ENCODE results near the gene PSENEN. TPM values are rescaled to one million over a fixed set of nuclear protein-coding genes. Genes with fewer than 3 reads are reported as not detected.

PSENEN gene
- total RNA-seq, 1 experiment from 2014 or later, result 42.9 TPM

DNA sequence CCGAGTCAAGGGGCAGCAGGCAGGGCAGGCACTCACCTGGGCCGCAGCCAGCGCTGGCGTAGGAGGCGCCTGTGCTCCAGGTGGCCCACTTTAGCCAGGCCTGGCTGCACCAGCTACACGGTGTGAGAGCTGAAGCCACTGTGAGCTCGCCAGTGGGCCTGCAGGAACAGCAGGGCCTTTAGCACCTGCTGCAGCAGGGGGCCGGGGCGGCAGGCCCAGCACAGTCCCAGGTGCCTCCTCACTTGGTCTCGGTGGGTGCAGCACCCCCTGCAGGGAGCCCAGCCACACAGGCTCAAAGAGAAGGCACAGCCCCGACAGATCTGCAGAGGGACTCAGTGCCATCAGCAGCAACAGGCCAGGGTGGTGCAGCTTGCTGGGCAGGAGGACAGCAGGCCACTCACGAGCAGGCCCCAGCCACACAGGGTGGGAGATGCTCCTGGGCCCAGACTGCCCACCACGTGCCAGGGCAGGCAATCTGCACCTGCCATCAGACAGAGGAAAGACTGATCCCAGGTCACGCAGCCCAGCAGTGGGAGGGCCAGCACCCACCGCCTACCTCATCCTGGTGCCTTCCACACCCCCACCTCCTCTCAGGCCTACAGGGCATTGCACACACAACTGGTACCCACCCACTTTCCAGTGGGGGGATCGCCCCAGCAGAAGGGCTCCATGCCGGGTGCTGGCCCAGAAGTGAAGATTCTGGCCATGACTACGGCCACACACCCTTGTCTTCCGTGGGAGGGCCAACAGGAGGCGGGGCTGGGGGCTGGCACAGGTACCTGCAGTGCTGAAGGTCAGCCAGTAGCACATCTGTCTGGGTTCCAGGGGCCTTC lies 45.7 kb downstream of the PSENEN start:
- POLR2A ChIA-PET (ENCODE audit: unreplicated experiment), result no interaction called here
- H3K4me2 ChIP-seq (ENCODE audit: low read length), result no peak overlapping the region
- no peaks in the 10 kb centered on the region for H3F3A ChIP-seq (ENCODE audit: low read length, unreplicated experiment)
- BruUV-seq (replicated peaks), result no TSS peak
- no peaks in the 10 kb centered on the region for H3K79me2 ChIP-seq (ENCODE audit: low read length)
- ATAC-seq (no peak), DNase-seq (no peak)
- CTCF ChIA-PET, result no interaction called here
- H3K36me3 ChIP-seq (ENCODE audit: low read depth, low read length), result no peaks in the 10 kb centered on the region
- H3K9me2 ChIP-seq (replicated peaks; ENCODE audit: low read length), result no peaks in the 10 kb centered on the region
- no peaks in the 10 kb centered on the region for H3K4me1 ChIP-seq (ENCODE audit: insufficient read depth, low read length)
- intact Hi-C loops (cut with micrococcal nuclease), result no loop called here
- no peaks in the 10 kb centered on the region for H3K27me3 ChIP-seq (ENCODE audit: low read length)
- H3K9me3 ChIP-seq (ENCODE audit: low read length), result no peaks in the 10 kb centered on the region
- H3K4me3 ChIP-seq (ENCODE audit: low read length), result no peak overlapping the region
- H4K20me1 ChIP-seq (ENCODE audit: low read length), result no peaks in the 10 kb centered on the region
- no peak overlapping the region for H3K27ac ChIP-seq (ENCODE audit: low read length)
- no peak overlapping the region for H2AFZ ChIP-seq (ENCODE audit: low read length)
- H3K9ac ChIP-seq (ENCODE audit: low read length), result no peak overlapping the region
- TF ChIP-seq EZH2 (IDR thresholded peaks at IDR 0.05; ENCODE audit: low read length, unreplicated experiment) (no peak), EZH2phosphoT487 (IDR thresholded peaks at IDR 0.05; ENCODE audit: borderline replicate concordance, low read length) (no peak), CTCF (conservative IDR thresholded peaks at IDR 0.05; ENCODE audit: low read depth, low read length) (0 out of 2 replicates have a peak, but pooled peaks have one; percentile 20)

DNA sequence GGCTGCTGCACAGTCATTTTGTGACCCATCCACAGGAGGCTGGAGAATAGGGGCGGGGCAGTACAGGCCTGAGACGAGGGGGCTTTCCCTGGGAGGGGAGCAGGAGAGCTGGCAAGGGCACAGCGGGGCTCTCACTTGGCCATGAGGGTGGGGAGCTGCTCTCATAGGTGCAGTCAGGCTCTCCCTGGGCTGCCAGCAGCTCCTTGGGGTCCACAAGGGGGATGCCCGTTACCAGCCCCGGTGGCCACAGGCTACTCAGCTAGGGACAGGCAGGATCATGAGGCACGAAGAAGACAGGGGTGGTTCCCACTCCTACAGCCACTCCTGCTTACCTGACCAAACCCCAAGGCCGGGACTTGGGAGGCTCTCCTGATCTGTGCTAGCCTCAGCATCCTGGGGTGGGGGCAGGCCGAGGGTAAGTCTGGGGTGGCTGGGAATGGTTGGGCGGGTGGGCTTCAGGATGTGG lies 46.4 kb downstream of the PSENEN start:
- Histone ChIP-seq H4K20me1 (ENCODE audit: low read length) (no peaks in the 10 kb centered on the region), H3K9me2 (replicated peaks; ENCODE audit: low read length) (no peaks in the 10 kb centered on the region), H3F3A (ENCODE audit: low read length, unreplicated experiment) (no peaks in the 10 kb centered on the region), H3K4me1 (ENCODE audit: insufficient read depth, low read length) (no peaks in the 10 kb centered on the region), H2AFZ (ENCODE audit: low read length) (no peak overlapping the region), H3K27ac (ENCODE audit: low read length) (no peak overlapping the region), H3K9ac (ENCODE audit: low read length) (no peak overlapping the region), H3K27me3 (ENCODE audit: low read length) (no peaks in the 10 kb centered on the region), H3K4me3 (ENCODE audit: low read length) (no peak overlapping the region), H3K79me2 (ENCODE audit: low read length) (no peaks in the 10 kb centered on the region), H3K36me3 (ENCODE audit: low read depth, low read length) (no peaks in the 10 kb centered on the region), H3K4me2 (ENCODE audit: low read length) (no peak overlapping the region), H3K9me3 (ENCODE audit: low read length) (no peaks in the 10 kb centered on the region)
- TF ChIP-seq CTCF (conservative IDR thresholded peaks at IDR 0.05; ENCODE audit: low read depth, low read length), result no peak
- no peak for TF ChIP-seq EZH2phosphoT487 (IDR thresholded peaks at IDR 0.05; ENCODE audit: borderline replicate concordance, low read length)
- no peak for TF ChIP-seq EZH2 (IDR thresholded peaks at IDR 0.05; ENCODE audit: low read length, unreplicated experiment)
- no TSS peak for BruUV-seq (replicated peaks)
- no peak for ATAC-seq
- DNase-seq, result no peak
- POLR2A ChIA-PET (ENCODE audit: unreplicated experiment), result no interaction called here
- intact Hi-C loops (cut with micrococcal nuclease), result no loop called here
- CTCF ChIA-PET, result no interaction called here

DNA sequence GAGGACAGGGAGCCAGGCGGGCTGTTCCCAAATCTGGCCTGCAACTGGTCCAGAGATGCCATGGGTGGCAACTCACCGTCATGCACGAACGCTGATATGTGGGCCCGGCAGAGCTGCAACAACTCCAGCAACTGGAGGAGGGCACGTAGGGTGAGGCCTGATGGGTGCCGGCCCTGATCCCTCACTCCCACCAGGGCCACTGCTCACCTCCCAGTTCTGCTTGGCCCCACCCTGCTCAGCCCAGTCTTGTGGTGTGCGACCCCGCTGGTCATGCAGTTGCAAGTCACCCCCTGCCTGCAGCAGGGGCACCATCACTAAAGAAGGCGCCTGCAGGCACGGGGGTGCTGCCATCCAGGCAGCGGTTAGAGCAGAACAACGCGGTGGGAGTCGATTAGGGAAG lies 46.9 kb downstream of the PSENEN start:
- BruUV-seq (replicated peaks), result no TSS peak
- Histone ChIP-seq H3K4me1 (ENCODE audit: insufficient read depth, low read length) (no peaks in the 10 kb centered on the region), H3K4me3 (ENCODE audit: low read length) (no peak overlapping the region), H3F3A (ENCODE audit: low read length, unreplicated experiment) (no peaks in the 10 kb centered on the region), H3K79me2 (ENCODE audit: low read length) (no peaks in the 10 kb centered on the region), H3K4me2 (ENCODE audit: low read length) (no peak overlapping the region), H3K9me2 (replicated peaks; ENCODE audit: low read length) (no peaks in the 10 kb centered on the region), H3K27me3 (ENCODE audit: low read length) (no peaks in the 10 kb centered on the region), H4K20me1 (ENCODE audit: low read length) (no peaks in the 10 kb centered on the region), H3K9me3 (ENCODE audit: low read length) (no peaks in the 10 kb centered on the region), H3K36me3 (ENCODE audit: low read depth, low read length) (no peaks in the 10 kb centered on the region), H2AFZ (ENCODE audit: low read length) (no peak overlapping the region), H3K9ac (ENCODE audit: low read length) (no peak overlapping the region), H3K27ac (ENCODE audit: low read length) (no peak overlapping the region)
- no peak for DNase-seq
- TF ChIP-seq EZH2phosphoT487 (IDR thresholded peaks at IDR 0.05; ENCODE audit: borderline replicate concordance, low read length), result no peak
- TF ChIP-seq CTCF (conservative IDR thresholded peaks at IDR 0.05; ENCODE audit: low read depth, low read length), result no peak
- TF ChIP-seq EZH2 (IDR thresholded peaks at IDR 0.05; ENCODE audit: low read length, unreplicated experiment), result no peak
- CTCF ChIA-PET, result no interaction called here
- POLR2A ChIA-PET (ENCODE audit: unreplicated experiment), result no interaction called here
- ATAC-seq, result no peak
- intact Hi-C loops (cut with micrococcal nuclease), result no loop called here
